Left cardiac atrium (tissue), 4 donors: ENCODE measurements around the gene TACR2. TPM values are rescaled to one million over a fixed set of nuclear protein-coding genes. Genes with fewer than 3 reads are reported as not detected.
A peak's percentile ranks its signal among the peaks of the same experiment; 100 is the strongest.

Source experiments
- ATAC-seq, 2 donors: fragments of 200-7000 bp; cut with Tn5 transposase; one replicate each; pipeline ENCODE4 v1.9.1; 2020; ENCODE audit warnings: mild to moderate bottlenecking in 2 of 2, moderate library complexity in 2 of 2
- DNase-seq: peaks from one replicate; pipeline ENCODE4 v3.0.0-alpha.2; 2020
- intact Hi-C, 2 donors: fragments of 100-400 bp; cut with DNase I; formaldehyde crosslinking; loops; one replicate each; pipeline versions ENCODE4 v1.14.1 to v1.15.1; 2022 to 2023
- total RNA-seq, 2 donors: library from RNA; stranded (reverse); fragmentation: NEBNext Ultra II Directional; extraction: Animal tissue kit (Norgen Biotek cat#: 25700); gene quantifications; one replicate each; pipeline ENCODE4 v1.2.1, GENCODE V29; 2021
- donor health status: DM: no; HTN: yes; CAD: no.
- donor health status: DM: no; HTN: yes; CAD: no; lungs with severe emphysema.
- donor health status: DM: yes; HTN: yes; CAD: no.
- donor health status: Dilated cardiomyopathy.

TACR2 gene
- total RNA-seq, 2 donors from 2014 or later = 0.24 to 0.31 TPM

- intact Hi-C loops = no loop called here
- DNase-seq (no peak), ATAC-seq (no peak)
These were observed 29.2 kb downstream of the TACR2 start for GRCh38 chr10:69387500-69387899.

DNA sequence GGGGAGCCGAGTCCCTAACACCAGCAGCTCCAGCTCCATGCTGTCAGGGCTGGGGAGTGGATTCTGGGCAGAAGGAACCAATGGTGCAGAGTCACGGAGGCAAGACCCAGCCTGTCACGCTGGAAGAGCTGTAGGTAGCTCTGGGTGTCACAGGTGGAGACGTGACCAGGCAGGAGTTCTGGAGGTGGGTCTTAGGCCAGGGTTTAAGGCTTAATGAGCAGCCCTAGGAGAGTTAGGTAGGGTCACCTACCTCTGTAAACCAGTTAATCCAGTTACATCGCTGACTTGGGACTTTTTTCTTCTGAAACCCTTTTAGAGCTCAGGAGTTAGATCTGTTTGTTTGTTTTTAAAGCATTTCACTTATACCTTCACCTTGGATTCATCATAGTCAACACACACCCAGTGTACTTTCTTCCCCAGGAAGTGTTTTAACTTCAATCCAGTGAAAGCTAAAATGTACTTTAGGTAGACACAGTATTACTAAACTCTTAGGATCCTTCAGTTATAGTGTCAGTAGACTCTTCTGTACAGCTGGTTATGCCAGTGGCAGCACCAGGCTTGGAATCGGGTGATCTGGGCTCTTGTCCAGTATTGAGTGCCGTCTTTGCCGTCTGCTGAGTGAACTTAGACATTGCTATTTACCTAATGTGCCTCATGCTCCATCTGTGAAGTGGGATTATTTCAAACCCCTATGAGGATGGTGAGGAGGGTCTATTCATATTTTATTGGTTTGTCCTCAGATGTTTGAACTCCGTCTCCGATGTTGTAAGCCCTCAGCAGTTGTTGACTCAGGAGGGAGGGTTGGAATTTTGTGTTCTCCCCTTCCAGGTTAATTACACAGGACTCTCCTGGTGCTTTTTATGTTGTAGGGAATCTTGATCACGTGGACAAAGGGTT lies 31.0 kb downstream of the TACR2 start:
- no peak for ATAC-seq
- DNase-seq = no peak
- intact Hi-C loops = no loop called here

DNA sequence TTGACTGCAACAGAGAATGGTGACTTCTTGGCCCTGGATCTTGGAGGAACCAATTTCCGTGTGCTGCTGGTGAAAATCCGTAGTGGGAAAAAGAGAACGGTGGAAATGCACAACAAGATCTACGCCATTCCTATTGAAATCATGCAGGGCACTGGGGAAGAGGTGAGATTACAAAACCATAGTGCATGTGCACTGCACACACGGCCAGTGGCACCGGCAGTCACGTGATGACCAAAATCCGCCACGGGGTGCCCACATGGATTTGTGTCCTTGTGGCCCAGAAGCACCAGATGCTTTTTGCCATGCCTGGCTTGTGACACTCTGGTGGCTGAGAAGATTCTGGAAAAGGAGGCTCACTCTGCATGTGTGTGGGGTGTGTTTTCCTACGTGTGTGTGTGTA lies 32.4 kb downstream of the TACR2 start:
- ATAC-seq (peak in 1 of 2 donors; percentile 51), DNase-seq (no peak)
- intact Hi-C loops = no loop called here

GRCh38 chr10:69383558-69383957 lies 33.2 kb downstream of the TACR2 start:
- ATAC-seq (peak; percentile 62 to 86), DNase-seq (peak; percentile 45)
- intact Hi-C loops = no loop called here

- no peak for DNase-seq
- intact Hi-C loops = no loop called here
These were observed 34.2 kb downstream of the TACR2 start for GRCh38 chr10:69382382-69383117.

GRCh38 chr10:69379800-69380199 lies 36.9 kb downstream of the TACR2 start:
- intact Hi-C loops = loop anchor here in 1 of 2 donors (5.0 kb wide), 1 partner anchor 47 kb away; no protein-coding TSS in a partner anchor
- ATAC-seq (no peak), DNase-seq (no peak)

More at GRCh38 chr10:69382382-69383117, 34.2 kb downstream of the TACR2 start:
- peak in 1 of 2 donors; percentile 72 for ATAC-seq

GRCh38 chr10:69377933-69378332 lies 38.8 kb downstream of the TACR2 start:
- peak; percentile 32 to 35 for ATAC-seq
- no peak for DNase-seq
- intact Hi-C loops = loop anchor here in 1 of 2 donors (5.0 kb wide), 1 partner anchor 46 kb away; no protein-coding TSS in a partner anchor

DNA sequence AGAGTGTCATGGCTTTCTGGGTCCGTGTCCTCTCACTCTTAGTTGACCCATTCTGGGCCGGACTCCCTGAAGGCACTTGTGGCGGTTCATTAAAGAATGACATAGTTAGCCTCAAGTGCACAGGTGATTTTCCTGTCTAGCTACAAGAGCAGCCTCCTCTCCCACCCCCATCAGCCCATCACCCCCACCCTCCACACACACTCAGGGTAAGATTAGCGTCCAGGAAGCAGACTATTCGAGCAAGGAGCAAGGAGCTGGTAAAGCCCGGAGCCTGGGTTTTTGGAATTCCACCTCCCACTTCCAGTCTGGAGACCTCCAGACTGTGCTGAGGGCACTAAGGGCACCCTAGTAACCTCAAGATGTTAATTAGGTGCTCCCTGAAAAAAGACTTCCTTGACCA lies 39.5 kb downstream of the TACR2 start:
- DNase-seq = no peak
- ATAC-seq = no peak
- intact Hi-C loops = loop anchor here in 1 of 2 donors (5.0 kb wide), 1 partner anchor 45 kb away; no protein-coding TSS in a partner anchor

DNA sequence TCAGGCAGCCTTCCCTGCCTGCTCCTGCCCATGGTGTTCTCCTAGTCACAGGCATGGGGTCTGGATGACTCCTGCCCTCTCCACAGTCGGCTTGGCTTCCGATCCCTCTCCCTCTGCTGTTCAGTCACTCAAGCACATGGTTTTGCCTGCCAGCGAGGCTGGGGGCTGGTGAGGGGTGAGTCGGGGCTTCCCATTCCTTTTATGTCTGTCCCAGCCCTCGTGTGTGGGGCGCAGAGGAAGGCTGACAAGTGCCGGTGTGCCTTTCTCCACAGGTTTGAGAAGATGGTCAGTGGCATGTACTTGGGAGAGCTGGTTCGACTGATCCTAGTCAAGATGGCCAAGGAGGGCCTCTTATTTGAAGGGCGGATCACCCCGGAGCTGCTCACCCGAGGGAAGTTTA lies 40.1 kb downstream of the TACR2 start:
- DNase-seq (no peak), ATAC-seq (no peak)
- intact Hi-C loops = loop anchor here in 1 of 2 donors (5.0 kb wide), 1 partner anchor 44 kb away; no protein-coding TSS in a partner anchor

GRCh38 chr10:69375307-69376151 lies 41.2 kb downstream of the TACR2 start:
- intact Hi-C loops = loop anchor here in 1 of 2 donors (5.0 kb wide), 1 partner anchor 43 kb away; no protein-coding TSS in a partner anchor
- peak; percentile 52 for DNase-seq
- ATAC-seq = peak; percentile 89 to 94

DNA sequence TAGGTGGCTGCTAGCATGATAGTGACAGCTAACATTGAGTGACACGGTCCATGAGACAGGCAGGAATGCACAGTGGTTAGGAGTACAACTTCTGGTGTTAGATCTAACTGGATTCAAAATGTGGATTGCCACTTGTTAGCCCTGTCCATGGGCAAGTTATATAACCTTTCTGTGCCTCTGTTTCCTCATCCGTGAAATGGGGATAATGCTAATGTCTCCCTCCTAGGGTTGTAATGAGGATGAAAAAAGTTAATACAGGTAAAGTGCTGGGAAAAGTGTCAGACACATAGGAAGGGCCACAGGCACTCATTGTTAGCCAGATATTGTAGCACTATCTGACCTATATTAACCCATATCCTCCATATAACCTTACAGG lies 41.8 kb downstream of the TACR2 start:
- intact Hi-C loops = loop anchor here in 1 of 2 donors (5.0 kb wide), 1 partner anchor 43 kb away; no protein-coding TSS in a partner anchor
- ATAC-seq = no peak
- no peak for DNase-seq

DNA sequence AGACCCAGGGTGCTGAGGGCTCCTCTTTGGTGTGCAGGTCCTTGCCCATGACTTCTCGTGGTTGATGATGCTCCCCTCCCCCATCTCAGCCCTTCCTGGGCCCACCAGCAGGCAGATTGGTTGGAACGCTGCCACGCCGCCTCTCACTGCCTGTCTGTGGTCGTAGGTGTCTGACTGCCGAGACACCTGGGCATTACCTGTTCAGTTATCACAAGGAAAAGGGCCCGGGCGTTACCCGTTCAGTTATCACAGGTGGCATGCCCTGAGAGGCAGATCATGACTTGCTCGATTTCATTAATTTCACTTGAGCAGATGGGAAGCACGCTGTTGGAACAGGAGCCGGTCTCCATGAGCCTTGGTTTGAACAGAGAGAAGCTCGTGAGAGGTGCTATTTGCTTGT lies 42.5 kb downstream of the TACR2 start:
- intact Hi-C loops = no loop called here
- DNase-seq (no peak), ATAC-seq (no peak)

- DNase-seq = no peak
- no peak for ATAC-seq
- intact Hi-C loops = no loop called here
These were observed 44.4 kb downstream of the TACR2 start for GRCh38 chr10:69372126-69372980.

DNA sequence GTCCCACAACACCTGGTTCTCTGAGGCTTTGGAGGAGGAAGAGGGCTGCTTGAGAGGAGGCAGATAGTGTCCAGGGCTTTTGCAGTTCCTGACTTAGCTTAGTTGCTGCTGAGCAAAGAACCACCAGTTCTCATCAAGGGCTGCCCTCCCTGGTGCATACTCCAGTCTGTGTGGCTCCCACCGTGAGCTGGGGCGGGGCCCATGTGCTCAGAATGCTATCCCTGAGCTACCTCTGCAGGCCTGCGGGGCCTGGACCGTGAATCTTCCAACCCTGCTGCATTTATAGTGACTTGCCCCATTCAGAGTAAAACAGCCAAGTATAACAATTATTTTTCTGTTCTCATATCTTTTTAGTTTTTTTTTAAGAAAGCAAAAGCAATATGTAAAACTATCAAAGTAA lies 49.2 kb downstream of the TACR2 start:
- ATAC-seq = no peak
- intact Hi-C loops = loop anchor here in 1 of 2 donors (5.0 kb wide), 1 partner anchor 45 kb away; no protein-coding TSS in a partner anchor
- DNase-seq = no peak

- ATAC-seq (no peak), DNase-seq (no peak)
- intact Hi-C loops = loop anchor here in 1 of 2 donors (5.0 kb wide), 1 partner anchor 44 kb away; no protein-coding TSS in a partner anchor
These were observed 50.0 kb downstream of the TACR2 start for GRCh38 chr10:69366738-69367137.

DNA sequence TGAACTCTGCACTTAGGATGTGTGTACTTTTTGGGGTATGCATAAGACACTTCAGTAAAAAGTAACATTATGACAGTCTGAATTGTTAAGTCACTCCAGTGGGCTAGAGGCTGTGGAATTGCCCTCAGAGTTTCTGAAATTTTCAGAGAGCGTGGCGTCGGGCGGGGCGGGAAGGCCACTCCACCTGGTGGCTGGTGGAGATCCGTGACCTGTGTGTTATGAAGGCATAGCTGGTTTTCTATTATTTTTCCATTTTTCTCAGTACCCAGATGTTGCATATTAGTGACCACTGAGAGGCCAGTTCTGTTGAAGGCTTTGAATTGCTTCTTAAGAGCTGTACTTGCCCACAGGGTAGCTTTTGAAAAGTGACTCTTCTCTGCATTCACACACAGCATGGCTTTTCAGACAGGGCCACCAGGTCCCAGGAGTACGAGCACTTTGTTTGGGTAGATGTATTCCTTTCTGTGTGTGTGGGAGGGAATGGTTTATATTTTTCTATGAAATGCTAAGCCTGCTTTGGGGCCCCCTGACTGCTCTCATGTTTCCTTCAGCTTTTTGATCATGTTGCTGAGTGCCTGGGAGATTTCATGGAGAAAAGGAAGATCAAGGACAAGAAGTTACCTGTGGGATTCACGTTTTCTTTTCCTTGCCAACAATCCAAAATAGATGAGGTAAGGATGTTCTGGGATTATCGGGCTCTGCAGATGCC lies 52.3 kb downstream of the TACR2 start:
- ATAC-seq = no peak
- intact Hi-C loops = loop anchor here in 1 of 2 donors (5.0 kb wide), 1 partner anchor 42 kb away; no protein-coding TSS in a partner anchor
- no peak for DNase-seq

- DNase-seq (no peak), ATAC-seq (no peak)
- intact Hi-C loops = loop anchor here in 1 of 2 donors (5.0 kb wide), 1 partner anchor 41 kb away; no protein-coding TSS in a partner anchor
These were observed 53.1 kb downstream of the TACR2 start for GRCh38 chr10:69363666-69364065.
